Left lobe of liver (tissue), 2 donors: ENCODE data around the gene NAGLU. TPM values are rescaled to one million over a fixed set of nuclear protein-coding genes. Genes with fewer than 3 reads are reported as not detected.
"Not testable (repeated sequence)": the region's sequence is repeated elsewhere in the genome, so short reads cannot be mapped to it uniquely, and the experiment has no call there.

Experiments
- ATAC-seq: fragments of 200-7000 bp; cut with Tn5 transposase; one replicate; pipeline ENCODE4 v1.9.1; 2020; ENCODE audit warnings: mild to moderate bottlenecking, moderate library complexity
- DNase-seq: peaks from one replicate; pipeline ENCODE4 v3.0.0-alpha.2; 2020; ENCODE audit warnings: low spot score
- total RNA-seq: library from RNA; stranded (reverse); gene quantifications from one replicate; pipeline ENCODE4 v1.2.1, GENCODE V29; 2021
- donor health status: DM: no; HTN: no; CAD: no; lungs with moderate emphysema.
- donor health status: DM: no; HTN: yes; CAD: no.

Gene NAGLU
- total RNA-seq, 1 donor from 2014 or later, result 44.4 TPM

GRCh38 chr17:42521036-42521435 is 15.0 kb upstream of the NAGLU start:
- ATAC-seq (no peak), DNase-seq (no peak)

DNA sequence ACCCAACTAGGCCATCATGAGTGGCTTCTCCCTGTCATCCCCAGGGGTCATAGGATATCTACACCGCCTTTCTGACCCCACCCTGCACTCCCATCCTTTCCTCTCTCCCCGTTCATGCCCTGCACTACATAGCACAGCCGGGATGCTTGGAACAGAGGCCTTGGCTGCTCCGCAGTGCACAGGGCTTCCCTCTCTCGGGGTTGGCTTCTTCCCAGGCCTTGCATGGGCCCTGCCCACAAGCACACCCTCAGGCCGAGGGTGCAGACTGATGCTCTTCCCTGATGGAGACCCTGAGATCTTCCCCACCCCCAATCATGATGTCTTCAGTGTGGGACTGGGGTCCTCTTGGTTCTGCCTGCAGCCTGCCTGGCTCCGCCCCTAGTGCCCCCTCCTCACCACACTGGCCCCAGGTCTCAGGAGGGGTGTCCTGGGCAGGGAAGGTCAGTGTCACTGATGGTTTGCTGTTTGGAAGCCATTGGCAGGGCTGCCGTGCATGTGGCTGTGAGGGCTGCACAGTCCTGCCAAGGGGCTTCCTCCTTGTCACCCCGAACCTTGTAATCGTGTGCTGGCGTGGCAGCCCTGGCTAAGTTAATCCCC is 14.3 kb upstream of the NAGLU start:
- DNase-seq (no peak), ATAC-seq (no peak)

- no peak for DNase-seq
- peak; percentile 1 for ATAC-seq
Measured at GRCh38 chr17:42522263-42522790, 13.7 kb upstream of the NAGLU start.

DNA sequence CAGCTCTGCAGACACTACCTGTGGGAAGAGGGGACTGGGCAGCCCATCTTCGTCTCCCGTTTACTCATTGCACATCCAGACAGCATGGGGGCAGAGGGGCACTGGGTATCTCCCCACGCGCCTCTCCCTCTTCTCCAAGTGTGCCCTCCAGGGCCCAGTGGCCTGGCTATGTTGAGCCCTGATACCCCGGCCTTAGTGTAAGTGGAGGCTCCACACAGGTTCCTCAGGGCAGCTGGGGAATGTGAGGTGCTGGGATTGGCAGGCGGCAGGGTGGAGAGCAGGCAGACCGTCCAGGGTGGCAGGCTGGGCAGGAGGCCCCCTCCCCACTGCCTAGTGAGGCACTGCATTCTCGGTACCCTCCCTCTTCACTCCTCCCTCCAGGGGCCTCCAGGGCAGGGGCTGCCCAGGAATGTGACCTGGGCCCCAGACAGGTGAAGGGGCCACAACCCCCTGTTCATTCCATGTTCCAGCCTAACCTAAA is 13.2 kb upstream of the NAGLU start:
- no peak for DNase-seq
- ATAC-seq, result no peak

DNA sequence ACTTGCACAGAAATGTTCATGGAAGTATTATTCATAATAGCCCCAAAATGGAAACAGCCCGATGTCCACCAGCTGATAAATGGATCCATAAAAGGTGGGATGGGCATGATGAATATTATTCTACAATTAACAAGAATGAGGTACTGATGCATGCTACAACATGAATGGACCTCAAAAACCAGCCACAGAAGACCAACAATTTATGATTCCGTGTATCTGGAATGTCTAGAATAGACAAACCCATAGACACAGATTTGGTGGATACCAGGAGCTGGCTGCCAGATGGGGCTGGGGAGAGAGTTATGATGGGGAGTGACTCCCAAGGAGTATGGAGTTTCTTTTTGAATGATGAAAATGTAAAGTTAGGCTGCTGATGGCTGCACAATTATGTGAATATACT is 10.8 kb upstream of the NAGLU start:
- ATAC-seq, result no peak
- no peak for DNase-seq

GRCh38 chr17:42526031-42526444 is 10.0 kb upstream of the NAGLU start:
- ATAC-seq (no peak), DNase-seq (no peak)

GRCh38 chr17:42527932-42528331 is 8.1 kb upstream of the NAGLU start:
- ATAC-seq (peak; percentile 39), DNase-seq (no peak)

DNA sequence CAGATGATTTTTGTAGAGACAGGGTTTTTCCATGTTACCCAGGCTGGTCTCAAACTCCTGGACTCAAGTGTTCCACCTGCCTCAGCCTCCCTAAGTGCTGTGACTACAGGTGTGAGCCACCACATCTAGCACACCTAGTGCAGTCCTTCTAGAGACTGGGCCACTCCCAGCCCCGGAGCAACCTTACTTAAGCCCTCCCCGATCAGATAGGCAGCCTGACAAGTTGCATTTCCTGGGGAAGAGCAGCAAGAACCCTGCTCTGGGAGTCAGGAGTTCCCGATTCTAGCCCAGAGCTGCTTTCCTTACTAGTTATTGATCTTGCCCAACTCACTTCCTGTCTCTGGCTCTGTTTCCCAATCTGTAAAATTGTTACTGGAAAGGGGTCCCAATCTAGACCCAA is 7.0 kb upstream of the NAGLU start:
- no peak for DNase-seq
- no peak for ATAC-seq

DNA sequence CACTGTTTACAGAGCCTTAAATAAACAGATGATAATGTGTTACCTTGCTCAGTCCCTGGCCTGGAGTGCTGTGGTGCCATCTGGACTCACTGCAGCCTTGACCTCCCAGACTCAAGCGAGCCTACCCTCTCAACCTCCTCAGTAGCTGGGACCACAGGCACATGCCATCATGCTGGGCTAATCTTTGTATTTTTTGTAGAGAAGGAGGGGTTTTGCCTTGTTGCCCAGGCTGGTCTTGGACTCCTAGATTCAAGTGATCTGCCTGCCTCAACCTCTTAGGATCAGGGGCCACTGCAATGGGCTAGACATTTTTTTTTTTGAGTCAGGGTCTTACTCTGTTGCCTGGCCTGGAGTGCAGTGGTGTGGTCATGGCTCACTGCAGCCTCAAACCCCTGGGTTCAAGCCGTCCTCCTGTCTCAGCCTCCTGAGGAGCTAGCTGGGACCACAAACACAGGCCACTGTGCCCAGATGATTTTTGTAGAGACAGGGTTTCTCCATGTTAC is 5.0 kb upstream of the NAGLU start:
- DNase-seq (peak; percentile 83), ATAC-seq (peak; percentile 66)

DNA sequence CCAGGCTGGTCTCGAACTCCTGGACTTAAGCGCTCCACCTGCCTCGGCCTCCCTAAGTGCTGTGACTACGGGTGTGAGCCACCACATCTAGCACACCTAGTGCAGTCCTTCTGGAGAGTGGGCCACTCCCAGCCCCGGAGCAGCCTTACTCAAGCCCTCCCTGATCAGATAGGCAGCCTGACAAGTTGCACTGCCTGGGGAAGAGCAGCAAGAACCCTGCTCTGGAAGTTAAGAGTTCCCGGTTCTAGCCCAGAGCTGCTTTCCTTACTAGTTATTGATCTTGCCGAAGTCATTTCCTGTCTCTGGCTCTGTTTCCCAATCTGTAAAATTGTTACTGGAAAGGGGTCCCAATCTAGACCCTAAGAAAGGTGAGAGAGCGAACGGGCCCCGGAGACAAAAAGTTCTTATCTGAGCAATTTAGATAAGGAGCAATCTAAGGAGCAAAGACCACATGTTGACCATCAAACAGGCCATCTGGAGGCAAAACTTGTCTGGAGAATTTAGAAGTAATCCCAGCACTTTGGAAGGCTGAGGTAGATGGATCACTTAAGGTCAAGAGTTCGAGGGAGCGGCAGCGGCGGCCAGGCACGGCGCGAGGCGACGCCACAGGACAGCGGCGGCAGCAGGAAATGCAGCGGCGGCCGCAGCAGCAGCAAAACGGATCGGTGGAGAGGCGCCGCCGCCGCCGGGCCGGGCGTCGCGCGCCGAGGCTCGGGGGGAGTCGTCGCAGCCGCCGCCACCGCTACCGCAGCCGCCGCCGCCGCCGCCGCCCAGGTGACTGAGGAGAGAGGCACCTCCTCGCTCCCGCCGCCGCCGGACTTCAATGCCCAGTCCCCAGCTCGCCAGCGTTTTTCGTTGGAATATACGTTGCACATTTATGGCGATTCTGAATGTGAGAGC is 4.3 kb upstream of the NAGLU start:
- ATAC-seq, result peak; percentile 40
- peak; percentile 70 for DNase-seq

- ATAC-seq (no peak), DNase-seq (no peak)
Measured at GRCh38 chr17:42535155-42536047, 640 bp upstream of the NAGLU start.

DNA sequence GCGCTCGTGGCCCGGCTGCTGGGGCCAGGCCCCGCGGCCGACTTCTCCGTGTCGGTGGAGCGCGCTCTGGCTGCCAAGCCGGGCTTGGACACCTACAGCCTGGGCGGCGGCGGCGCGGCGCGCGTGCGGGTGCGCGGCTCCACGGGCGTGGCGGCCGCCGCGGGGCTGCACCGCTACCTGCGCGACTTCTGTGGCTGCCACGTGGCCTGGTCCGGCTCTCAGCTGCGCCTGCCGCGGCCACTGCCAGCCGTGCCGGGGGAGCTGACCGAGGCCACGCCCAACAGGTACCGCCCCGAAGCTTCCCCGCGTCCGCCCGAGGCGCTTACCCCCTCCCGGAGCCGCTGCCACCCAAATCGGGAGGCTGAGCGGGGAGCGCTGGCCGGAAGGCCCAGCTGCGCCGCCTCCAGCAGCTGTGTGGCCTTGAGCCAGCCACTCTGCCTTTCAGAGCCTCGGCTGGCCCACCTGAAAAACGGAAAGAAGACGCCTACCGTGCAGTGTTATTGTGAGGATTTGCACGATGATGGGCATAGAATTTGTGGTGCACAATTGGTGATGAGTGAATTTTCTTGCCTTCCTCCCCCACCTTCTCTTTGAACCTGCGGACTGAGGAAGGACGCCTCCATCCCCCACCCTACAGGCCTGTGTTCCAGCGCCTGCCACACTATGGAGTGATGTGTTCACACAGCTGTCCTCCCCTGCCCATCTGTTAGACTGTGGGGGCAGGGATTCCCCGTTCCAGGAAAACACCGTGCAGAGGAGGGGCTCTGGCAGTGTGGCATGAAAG is 523 bp downstream of the NAGLU start:
- ATAC-seq (peak; percentile 81), DNase-seq (peak; percentile 94)

- ATAC-seq (no peak), DNase-seq (no peak)
Measured at GRCh38 chr17:42537156-42537805, 1.2 kb downstream of the NAGLU start.

DNA sequence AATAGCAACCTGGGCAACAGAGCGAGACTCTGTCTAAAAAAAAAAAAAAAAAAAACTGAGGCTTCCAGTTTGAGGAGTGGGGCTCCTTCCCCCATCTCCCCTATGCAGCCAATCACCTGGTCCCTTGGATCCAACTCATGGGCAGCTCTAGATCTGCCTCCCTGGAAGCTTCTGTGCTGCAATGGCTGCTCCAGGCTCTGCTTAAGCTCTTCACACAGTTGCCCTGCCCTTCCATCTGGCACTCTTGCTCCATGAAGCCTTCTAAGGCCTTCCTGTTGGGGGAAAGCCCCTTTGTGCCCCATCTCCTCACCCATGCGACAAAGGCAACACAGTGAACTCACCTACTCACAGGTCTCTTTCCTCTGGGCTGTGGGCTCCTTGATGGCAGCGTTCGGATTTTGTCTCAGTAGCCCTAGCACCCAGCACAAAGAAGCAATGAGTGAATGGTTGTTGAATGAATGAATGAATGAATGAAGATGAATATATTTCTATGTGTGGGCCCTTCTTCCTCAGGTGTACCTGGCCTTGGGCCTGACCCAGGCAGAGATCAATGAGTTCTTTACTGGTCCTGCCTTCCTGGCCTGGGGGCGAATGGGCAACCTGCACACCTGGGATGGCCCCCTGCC is 1.9 kb downstream of the NAGLU start:
- DNase-seq, result no peak
- ATAC-seq, result no peak

DNA sequence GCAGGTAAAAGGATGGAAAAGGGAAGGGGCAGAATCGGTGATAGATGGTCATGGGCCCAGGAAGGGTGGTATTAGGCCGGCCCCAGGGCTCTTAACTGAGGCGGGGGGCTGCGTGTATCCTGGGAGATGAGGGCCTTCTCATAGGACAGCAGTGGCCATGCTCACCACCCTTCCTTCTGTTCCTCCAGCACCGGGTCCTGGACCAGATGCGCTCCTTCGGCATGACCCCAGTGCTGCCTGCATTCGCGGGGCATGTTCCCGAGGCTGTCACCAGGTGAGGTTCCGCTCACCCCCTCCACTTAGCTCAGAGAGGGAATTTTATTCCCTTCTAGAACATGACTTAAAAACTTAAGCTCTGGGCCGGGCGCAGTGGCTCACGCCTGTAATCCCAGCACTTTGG is 2.4 kb downstream of the NAGLU start:
- no peak for ATAC-seq
- DNase-seq, result no peak

GRCh38 chr17:42540558-42540957 is 4.5 kb downstream of the NAGLU start:
- DNase-seq, result not testable (repeated sequence)

GRCh38 chr17:42541041-42541833 is 5.2 kb downstream of the NAGLU start:
- no peak for DNase-seq

More at GRCh38 chr17:42540558-42540957, 4.5 kb downstream of the NAGLU start:
- not testable (repeated sequence) for ATAC-seq

More at GRCh38 chr17:42541041-42541833, 5.2 kb downstream of the NAGLU start:
- peak; percentile 25 for ATAC-seq
